Hepatocyte (in vitro differentiated cells): ENCODE data around the gene BCL10.

Source experiments
- CTCF ChIP-seq: fragments of 200-600 bp; sonication (generic); IDR thresholded peaks from 2 replicates; pipeline ENCODE4 v1.5.1; 2016; ENCODE audit warnings: antibody characterized with exemption, mild to moderate bottlenecking; ENCODE audit not compliant: poor library complexity
- EZH2phosphoT487 ChIP-seq: fragments of 200-600 bp; sonication (generic); IDR thresholded peaks from one replicate; pipeline ENCODE4 v1.6.1; 2018; ENCODE audit warnings: antibody characterized with exemption, mild to moderate bottlenecking, low read depth, moderate library complexity; ENCODE audit not compliant: unreplicated experiment, severe bottlenecking

DNA sequence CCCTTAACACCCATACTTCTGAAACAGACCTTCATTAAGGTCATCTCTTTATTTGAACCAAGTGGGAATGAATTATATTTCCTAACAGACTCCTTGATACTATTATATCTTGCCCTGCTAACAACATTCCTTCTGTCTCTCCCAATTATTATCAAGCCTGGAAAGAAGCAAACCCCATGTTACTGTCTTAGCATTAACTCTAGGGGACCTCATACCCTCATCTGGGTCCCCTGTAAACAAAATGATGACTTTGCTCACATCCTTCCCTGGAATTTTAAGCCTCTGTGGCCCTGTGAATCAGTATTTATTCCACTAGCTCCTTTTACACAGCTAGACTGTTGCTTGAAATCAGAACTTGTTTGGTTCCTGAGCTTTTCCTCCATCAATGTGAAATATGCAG is 38.3 kb upstream of the BCL10 start:
- TF ChIP-seq CTCF (no peak), EZH2phosphoT487 (no peak)
